GM19193 (cell line): ENCODE measurements around the gene MUC6.

Source experiments
- POLR2A ChIP-seq: IDR thresholded peaks from 4 replicates; pipeline ENCODE4 v1.6.1; 2011; ENCODE audit not compliant: insufficient read depth, insufficient read length; ENCODE audit errors: extremely low read depth

MUC6 gene, protein sequence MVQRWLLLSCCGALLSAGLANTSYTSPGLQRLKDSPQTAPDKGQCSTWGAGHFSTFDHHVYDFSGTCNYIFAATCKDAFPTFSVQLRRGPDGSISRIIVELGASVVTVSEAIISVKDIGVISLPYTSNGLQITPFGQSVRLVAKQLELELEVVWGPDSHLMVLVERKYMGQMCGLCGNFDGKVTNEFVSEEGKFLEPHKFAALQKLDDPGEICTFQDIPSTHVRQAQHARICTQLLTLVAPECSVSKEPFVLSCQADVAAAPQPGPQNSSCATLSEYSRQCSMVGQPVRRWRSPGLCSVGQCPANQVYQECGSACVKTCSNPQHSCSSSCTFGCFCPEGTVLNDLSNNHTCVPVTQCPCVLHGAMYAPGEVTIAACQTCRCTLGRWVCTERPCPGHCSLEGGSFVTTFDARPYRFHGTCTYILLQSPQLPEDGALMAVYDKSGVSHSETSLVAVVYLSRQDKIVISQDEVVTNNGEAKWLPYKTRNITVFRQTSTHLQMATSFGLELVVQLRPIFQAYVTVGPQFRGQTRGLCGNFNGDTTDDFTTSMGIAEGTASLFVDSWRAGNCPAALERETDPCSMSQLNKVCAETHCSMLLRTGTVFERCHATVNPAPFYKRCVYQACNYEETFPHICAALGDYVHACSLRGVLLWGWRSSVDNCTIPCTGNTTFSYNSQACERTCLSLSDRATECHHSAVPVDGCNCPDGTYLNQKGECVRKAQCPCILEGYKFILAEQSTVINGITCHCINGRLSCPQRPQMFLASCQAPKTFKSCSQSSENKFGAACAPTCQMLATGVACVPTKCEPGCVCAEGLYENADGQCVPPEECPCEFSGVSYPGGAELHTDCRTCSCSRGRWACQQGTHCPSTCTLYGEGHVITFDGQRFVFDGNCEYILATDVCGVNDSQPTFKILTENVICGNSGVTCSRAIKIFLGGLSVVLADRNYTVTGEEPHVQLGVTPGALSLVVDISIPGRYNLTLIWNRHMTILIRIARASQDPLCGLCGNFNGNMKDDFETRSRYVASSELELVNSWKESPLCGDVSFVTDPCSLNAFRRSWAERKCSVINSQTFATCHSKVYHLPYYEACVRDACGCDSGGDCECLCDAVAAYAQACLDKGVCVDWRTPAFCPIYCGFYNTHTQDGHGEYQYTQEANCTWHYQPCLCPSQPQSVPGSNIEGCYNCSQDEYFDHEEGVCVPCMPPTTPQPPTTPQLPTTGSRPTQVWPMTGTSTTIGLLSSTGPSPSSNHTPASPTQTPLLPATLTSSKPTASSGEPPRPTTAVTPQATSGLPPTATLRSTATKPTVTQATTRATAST (N-terminal part only)

DNA sequence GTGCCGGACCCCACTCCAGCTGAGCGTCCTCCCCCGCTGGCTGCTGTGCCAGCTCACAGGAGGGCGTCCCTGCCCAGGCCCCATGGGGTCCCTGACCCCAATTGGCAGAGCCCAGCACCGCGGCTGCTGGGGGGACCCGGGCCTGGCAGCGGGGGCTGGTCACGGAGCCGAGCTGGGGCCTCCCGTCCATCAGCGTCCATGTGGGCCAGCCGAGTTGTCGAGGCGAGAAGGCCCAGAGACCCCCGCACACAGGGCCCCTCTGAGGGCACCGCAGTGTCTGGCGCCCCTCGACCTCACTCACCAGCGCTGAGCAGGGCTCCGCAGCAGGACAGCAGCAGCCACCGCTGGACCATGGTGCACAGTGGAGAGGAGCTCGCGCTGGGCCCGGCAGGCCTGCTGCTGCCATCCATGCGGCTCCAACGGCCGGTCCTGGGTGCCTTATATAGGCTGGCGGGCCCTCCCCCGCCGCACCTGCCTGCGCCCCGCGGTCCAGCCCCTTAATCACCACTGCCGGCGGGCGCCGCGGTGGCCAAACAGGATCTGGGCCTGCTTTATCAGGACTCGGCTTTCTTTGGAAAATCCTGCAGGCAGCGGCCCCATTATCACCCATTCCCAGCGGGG lies at the start of gene MUC6:
TSS of gene MUC6 (minus strand) at position 416 of the 621 bp plus-strand sequence. CDS start at position 353, 63 bp downstream.
- no peak for TF ChIP-seq POLR2A

DNA sequence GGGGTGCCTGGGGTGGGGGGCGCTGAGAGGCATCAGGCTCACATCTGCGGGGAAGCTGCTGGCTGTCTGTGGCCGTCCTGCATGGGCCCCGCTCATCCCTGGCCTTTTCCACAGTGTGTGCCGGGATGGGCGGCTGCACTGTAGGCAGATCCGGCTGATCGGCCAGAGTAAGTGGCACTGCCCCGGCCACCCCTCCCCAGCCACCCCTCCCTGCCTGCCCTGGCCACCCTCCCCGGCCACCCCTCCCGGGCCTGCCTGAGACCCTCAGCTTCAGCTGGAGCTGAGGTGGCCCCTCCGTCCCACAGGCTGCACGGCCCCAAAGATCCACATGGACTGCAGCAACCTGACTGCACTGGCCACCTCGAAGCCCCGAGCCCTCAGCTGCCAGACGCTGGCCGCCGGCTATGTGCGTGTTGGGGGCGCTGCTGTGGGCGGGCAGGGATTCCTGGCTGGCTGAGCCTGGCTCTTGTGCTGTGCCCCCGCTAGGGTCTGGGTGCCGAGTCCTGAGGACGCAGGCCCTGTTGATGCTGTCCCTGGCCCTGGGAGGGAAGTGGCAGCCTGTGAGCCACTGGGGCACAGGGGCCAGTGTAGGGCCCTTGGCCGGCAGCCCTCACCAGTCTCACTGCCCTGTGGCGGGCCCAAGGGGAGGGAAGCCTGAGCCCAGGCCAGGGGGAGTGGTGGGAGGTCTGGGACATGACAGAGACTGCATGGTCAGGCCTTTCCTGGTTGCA lies 49.1 kb upstream of the MUC6 start:
- TF ChIP-seq POLR2A: no peak

DNA sequence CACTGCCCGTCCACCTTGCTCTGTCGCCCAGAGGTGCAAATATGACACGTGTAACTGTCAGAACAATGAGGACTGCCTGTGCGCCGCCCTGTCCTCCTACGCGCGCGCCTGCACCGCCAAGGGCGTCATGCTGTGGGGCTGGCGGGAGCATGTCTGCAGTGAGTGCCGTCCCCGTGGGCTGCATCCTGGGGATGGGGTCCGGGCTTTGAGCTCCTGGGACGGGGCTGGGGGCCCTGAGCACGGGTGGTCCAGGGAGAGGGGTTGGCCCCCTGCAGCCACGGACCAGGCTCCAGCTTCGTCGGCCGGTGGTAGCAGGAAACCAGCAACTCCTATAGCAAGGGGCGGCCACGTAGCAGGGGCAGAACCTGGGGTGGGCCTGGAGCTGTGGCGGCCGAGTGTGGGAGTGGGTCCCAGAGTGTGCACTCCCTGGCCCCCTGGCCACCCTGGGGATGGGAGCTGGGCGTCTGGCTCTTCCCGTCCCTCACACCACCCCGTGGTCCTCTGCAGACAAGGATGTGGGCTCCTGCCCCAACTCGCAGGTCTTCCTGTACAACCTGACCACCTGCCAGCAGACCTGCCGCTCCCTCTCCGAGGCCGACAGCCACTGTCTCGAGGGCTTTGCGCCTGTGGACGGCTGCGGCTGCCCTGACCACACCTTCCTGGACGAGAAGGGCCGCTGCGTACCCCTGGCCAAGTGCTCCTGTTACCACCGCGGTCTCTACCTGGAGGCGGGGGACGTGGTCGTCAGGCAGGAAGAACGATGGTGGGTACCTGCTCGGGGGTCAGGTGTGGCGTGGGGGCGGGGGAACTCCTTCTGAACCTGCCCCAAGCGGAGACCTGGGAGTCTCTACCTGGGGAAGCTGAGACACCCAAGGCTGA lies 48.3 kb upstream of the MUC6 start:
- no peak for TF ChIP-seq POLR2A

DNA sequence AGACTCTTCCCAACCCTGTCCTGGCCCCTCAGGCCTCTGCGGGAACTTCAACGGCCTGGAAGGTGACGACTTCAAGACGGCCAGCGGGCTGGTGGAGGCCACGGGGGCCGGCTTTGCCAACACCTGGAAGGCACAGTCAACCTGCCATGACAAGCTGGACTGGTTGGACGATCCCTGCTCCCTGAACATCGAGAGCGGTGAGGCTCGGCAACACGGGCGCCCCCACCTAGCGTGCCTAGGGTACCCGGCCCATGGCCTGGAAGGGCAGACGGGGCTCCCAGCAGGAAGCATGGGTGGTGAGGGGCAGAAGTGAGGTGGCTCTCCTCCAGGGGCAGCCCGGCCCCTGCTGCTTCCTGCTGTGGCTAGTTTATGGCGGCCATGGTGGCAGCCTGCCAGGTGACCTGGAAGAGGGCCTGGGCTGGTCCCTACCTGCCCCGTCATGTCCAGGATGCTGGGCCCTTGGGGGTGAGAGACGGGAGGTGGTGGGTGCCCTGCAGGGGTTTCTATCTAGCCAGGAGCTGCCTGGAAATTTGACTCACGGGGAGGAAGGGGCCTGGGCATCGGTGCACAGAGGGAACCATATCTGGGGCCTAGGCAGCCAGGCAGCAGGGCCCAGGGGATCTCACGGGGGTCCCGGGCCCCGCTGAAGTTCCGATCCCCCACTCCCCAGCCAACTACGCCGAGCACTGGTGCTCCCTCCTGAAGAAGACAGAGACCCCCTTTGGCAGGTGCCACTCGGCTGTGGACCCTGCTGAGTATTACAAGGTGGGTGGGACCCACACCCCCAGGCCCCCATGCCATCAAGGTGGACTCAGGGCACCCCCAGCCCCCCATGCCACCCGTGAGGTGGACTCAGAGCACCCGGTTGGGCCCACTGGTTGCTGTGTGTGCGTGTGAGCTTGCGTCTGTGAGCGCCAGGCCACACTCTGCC lies 47.4 kb upstream of the MUC6 start:
- no peak for TF ChIP-seq POLR2A

DNA sequence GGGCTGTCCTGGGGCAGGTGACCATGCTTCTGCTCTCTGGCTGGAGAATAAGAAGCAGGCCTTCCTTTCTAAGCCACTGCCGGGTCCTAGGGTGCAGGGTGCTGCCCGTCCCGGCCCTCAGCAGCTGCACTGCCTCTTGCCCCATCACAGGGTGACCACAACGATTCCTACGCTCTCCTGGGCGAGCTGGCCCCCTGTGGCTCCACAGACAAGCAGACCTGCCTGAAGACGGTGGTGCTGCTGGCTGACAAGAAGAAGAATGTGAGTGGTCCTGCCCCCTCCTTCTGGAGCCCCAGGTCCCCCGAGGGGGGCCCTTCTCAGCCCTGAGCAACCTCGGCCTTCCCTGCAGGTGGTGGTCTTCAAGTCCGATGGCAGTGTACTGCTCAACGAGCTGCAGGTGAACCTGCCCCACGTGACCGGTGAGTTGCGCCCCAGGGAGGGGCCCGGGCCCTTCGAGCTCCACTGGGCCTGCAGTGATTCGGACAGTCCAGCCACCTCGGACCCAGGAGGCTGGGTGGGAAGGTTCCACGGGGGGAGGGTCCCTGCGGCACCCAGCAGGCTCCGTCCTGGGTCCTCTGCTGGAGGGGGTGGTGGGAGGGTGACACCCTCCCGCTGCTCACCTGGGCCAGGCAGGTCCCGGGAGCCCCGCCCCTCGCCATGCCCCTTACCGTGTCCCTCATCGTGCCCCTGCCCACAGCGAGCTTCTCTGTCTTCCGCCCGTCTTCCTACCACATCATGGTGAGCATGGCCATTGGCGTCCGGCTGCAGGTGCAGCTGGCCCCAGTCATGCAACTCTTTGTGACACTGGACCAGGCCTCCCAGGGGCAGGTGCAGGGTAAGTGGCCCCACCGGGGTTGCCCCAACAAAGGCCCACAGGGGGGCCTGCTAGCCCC lies 46.5 kb upstream of the MUC6 start:
- TF ChIP-seq POLR2A: no peak

DNA sequence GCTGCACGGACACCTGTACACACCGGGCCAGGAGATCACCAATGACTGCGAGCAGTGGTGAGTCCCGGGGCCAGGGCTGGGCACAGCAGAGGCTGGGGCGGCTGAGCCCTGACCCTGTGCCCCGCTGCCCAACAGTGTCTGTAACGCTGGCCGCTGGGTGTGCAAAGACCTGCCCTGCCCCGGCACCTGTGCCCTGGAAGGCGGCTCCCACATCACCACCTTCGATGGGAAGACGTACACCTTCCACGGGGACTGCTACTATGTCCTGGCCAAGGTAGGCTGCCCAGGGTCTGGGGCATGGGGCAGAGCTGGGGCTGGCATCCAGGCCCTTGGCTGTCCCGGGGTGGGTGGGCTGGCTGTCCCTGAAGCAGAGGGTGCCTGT lies 45.8 kb upstream of the MUC6 start:
- no peak for TF ChIP-seq POLR2A

DNA sequence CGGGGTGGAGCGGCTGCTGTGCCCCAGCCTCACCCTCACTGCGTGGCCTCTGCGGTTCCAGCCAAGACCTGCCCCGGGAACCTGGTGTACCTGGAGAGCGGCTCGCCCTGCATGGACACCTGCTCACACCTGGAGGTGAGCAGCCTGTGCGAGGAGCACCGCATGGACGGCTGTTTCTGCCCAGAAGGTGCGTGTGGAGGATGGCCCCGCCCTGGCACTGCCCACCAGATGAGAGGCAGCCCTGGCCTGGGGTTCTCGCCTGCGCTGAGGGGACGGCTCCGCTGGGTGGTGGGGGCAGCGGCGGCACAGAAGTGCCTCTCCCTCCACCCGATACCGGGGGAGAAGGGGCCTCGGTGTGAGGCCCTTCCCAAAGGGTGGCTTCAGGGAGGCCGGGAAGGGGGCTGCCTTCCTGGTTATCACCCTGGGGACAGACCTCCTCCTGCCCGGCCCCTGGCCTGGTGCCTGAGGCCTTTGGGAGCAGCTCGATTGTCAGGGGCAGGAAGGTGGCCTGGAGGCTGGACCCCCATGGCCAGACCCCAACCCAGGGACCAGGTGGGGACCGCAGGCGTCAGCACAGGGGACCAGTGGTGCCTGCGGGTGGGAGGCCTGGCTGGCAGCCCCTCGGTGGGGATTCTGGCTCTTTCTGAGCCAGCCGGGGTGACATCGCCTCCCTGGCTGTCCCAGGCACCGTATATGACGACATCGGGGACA lies 45.2 kb upstream of the MUC6 start:
- TF ChIP-seq POLR2A: no peak

DNA sequence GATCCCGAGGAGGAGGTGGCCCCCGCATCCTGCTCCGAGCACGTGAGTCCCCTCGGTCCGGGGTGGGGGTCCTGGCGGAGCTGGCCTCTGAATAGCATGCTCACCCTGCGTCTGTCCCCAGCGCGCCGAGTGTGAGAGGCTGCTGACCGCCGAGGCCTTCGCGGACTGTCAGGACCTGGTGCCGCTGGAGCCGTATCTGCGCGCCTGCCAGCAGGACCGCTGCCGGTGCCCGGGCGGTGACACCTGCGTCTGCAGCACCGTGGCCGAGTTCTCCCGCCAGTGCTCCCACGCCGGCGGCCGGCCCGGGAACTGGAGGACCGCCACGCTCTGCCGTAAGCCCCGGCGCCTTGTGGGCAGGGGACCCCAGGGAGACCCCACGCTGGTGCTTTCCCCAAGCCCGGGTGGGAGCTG lies 41.7 kb upstream of the MUC6 start:
- TF ChIP-seq POLR2A: no peak

DNA sequence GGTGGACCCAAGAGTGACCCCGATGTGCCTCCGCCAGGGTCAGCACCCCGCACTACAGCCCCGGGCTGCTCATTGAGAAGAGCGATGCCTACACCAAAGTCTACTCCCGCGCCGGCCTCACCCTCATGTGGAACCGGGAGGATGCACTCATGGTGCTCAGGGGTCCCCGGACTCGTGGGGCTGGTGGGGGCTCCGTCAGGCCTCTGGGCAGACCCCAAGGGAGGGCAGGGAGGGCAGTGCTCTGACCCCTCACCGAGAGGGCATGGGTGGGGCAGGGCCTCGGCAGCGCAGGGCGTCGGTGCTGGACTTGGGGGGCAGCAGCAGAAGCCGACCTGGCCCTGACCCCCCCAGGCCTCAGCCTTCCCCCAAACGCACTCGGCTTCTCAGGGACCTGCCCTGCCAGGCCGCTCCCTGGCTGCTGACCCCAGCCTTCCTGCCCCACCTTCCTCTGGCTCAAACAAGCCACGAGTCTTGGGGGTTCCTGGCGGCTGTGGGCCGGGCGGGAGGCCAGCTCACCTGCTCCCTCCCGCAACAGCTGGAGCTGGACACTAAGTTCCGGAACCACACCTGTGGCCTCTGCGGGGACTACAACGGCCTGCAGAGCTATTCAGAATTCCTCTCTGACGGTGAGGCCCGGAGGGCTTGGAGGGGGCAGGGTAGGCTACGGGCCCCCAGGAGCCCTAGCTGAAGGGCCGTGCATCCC lies 41.0 kb upstream of the MUC6 start:
- TF ChIP-seq POLR2A: no peak

DNA sequence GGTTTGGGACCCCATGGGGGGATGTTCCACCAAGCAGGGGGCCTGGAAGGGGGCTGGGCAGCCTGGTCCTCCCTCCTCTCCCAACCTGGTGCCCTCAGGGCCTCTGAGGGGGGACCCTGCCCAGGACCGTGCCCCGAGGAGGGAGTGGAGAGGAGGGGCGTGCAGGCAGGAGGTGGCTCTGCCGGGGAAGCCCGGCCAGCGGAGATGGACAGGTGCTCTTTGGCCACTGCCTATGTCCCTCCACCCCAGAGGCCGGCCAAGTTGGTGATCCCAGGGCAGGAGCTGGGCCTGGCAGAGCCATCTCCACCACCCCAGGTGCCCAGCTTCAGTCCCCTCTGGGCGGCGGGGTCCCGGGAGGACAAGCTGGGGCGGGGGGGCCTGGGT lies 40.5 kb upstream of the MUC6 start:
- no peak for TF ChIP-seq POLR2A
